ENCODE measurements around the gene RALB.

Gene RALB

GRCh38 chr2:120283649-120284048, 31.0 kb downstream of the RALB start:
- no peak for TF ChIP-seq CTCF (IDR thresholded peaks at IDR 0.05)
- Histone ChIP-seq H3K36me3 (peaks cover 53% of the 10 kb centered on the region), H3K4me1 (ENCODE audit: control insufficient read depth in 1 of 2, insufficient read depth in 1 of 2, low read depth in 1 of 2, low read length in 1 of 2) (peaks cover 42 to 57% of the 10 kb centered on the region in 2 experiments), H3K27me3 (no peaks in the 10 kb centered on the region), H3K4me3 (ENCODE audit: low read depth in 1 of 2, low read length in 1 of 2) (no peak overlapping the region), H3K27ac (peak overlapping the region; percentile 48), H3K9me3 (no peaks in the 10 kb centered on the region)

- no peaks in the 10 kb centered on the region for H3K9me3 ChIP-seq
- peaks cover 45 to 51% of the 10 kb centered on the region in 2 experiments for H3K4me1 ChIP-seq (ENCODE audit: control insufficient read depth in 1 of 2, insufficient read depth in 1 of 2, low read depth in 1 of 2, low read length in 1 of 2)
- TF ChIP-seq CTCF (IDR thresholded peaks at IDR 0.05) = no peak
- no peak overlapping the region for H3K4me3 ChIP-seq (ENCODE audit: low read depth in 1 of 2, low read length in 1 of 2)
- no peaks in the 10 kb centered on the region for H3K27me3 ChIP-seq
- H3K27ac ChIP-seq = peak overlapping the region; percentile 93
- peaks cover 48% of the 10 kb centered on the region for H3K36me3 ChIP-seq
These were observed 32.4 kb downstream of the RALB start for GRCh38 chr2:120285056-120285455.

- H3K27me3 ChIP-seq = no peaks in the 10 kb centered on the region
- H3K9me3 ChIP-seq = no peaks in the 10 kb centered on the region
- peak overlapping the region; percentile 39 to 52 for H3K4me3 ChIP-seq (ENCODE audit: low read depth in 1 of 2, low read length in 1 of 2)
- H3K36me3 ChIP-seq = peaks cover 53% of the 10 kb centered on the region
- peaks cover 51 to 55% of the 10 kb centered on the region in 2 experiments for H3K4me1 ChIP-seq (ENCODE audit: control insufficient read depth in 1 of 2, insufficient read depth in 1 of 2, low read depth in 1 of 2, low read length in 1 of 2)
- peak overlapping the region; percentile 93 for H3K27ac ChIP-seq
- no peak for TF ChIP-seq CTCF (IDR thresholded peaks at IDR 0.05)
These were observed 34.7 kb downstream of the RALB start for GRCh38 chr2:120287183-120288015.

- H3K4me1 ChIP-seq (ENCODE audit: control insufficient read depth in 1 of 2, insufficient read depth in 1 of 2, low read depth in 1 of 2, low read length in 1 of 2) = peaks cover 51 to 55% of the 10 kb centered on the region in 2 experiments
- no peaks in the 10 kb centered on the region for H3K27me3 ChIP-seq
- peak overlapping the region; percentile 93 for H3K27ac ChIP-seq
- H3K36me3 ChIP-seq = peaks cover 59% of the 10 kb centered on the region
- no peaks in the 10 kb centered on the region for H3K9me3 ChIP-seq
- no peak for TF ChIP-seq CTCF (IDR thresholded peaks at IDR 0.05)
- H3K4me3 ChIP-seq (ENCODE audit: low read depth in 1 of 2, low read length in 1 of 2) = peak overlapping the region; percentile 39 to 52
These were observed 35.3 kb downstream of the RALB start for GRCh38 chr2:120288016-120288373.

GRCh38 chr2:120289221-120289906, 36.7 kb downstream of the RALB start:
- H3K4me1 ChIP-seq (ENCODE audit: control insufficient read depth in 1 of 2, insufficient read depth in 1 of 2, low read depth in 1 of 2, low read length in 1 of 2) = peaks cover 50 to 52% of the 10 kb centered on the region in 2 experiments
- no peak for TF ChIP-seq CTCF (IDR thresholded peaks at IDR 0.05)
- H3K36me3 ChIP-seq = peaks cover 66% of the 10 kb centered on the region
- no peaks in the 10 kb centered on the region for H3K9me3 ChIP-seq
- H3K4me3 ChIP-seq (ENCODE audit: low read depth in 1 of 2, low read length in 1 of 2) = no peak overlapping the region
- H3K27ac ChIP-seq = no peak overlapping the region
- H3K27me3 ChIP-seq = no peaks in the 10 kb centered on the region
